ENCODE data around the gene ACOT7. TPM values are rescaled to one million over a fixed set of nuclear protein-coding genes. Genes with fewer than 3 reads are reported as not detected.

Gene ACOT7
- total and polyA plus RNA-seq, 2 experiments from 2014 or later, result 167 to 169 TPM

GRCh38 chr1:6367381-6368012, 26.1 kb downstream of the ACOT7 start:
- H3K4me3 Mint-ChIP-seq, result no peak overlapping the region
- H3K36me3 Mint-ChIP-seq (ENCODE audit: low read depth), result peaks cover 40% of the 10 kb centered on the region
- H3K27ac ChIP-seq (ENCODE audit: low read depth), result no peak overlapping the region
- no peak overlapping the region for H3K4me2 ChIP-seq
- no peaks in the 10 kb centered on the region for H3F3A ChIP-seq (replicated peaks; ENCODE audit: low read depth)
- peaks cover 6% of the 10 kb centered on the region; the same call in 1 of the 3 replicates for H3K4me1 Mint-ChIP-seq
- H3K4me3 ChIP-seq, result no peak overlapping the region
- H4K20me1 ChIP-seq (replicated peaks; ENCODE audit: insufficient read depth), result peaks cover 34% of the 10 kb centered on the region
- H3K9me3 Mint-ChIP-seq, result peaks cover 22% of the 10 kb centered on the region
- H3K27me3 ChIP-seq (ENCODE audit: insufficient read depth), result no peaks in the 10 kb centered on the region
- no peak for TF ChIP-seq EZH2phosphoT487 (IDR thresholded peaks at IDR 0.05; ENCODE audit: unreplicated experiment)
- no peak for TF ChIP-seq ZNF331 (CRISPR knock-in tag; IDR thresholded peaks at IDR 0.05; ENCODE audit: low read depth)
- no peak for TF ChIP-seq CTCF (conservative IDR thresholded peaks at IDR 0.05; ENCODE audit: low read depth in 2 of 2)
- TF ChIP-seq ZNF462 (CRISPR knock-in tag; IDR thresholded peaks at IDR 0.05), result no peak
- TF ChIP-seq EZH2 (IDR thresholded peaks at IDR 0.05; ENCODE audit: low read depth, unreplicated experiment), result no peak
- no peak for TF ChIP-seq NANOG (IDR thresholded peaks at IDR 0.05; ENCODE audit: borderline replicate concordance)
- no peak for TF ChIP-seq POLR2AphosphoS5 (IDR thresholded peaks at IDR 0.05; ENCODE audit: low read depth)
- TF ChIP-seq ETS1 (IDR thresholded peaks at IDR 0.05), result no peak
- no peak for TF ChIP-seq JUNB (IDR thresholded peaks at IDR 0.05; ENCODE audit: unreplicated experiment)
- TF ChIP-seq REST (IDR thresholded peaks at IDR 0.05; ENCODE audit: unreplicated experiment), result no peak
- no peak for TF ChIP-seq STAT1 (IDR thresholded peaks at IDR 0.05; ENCODE audit: unreplicated experiment)
- no peak for TF ChIP-seq ZNF114 (CRISPR knock-in tag; IDR thresholded peaks at IDR 0.05)
- TF ChIP-seq CREB1 (CRISPR knock-in tag; IDR thresholded peaks at IDR 0.05; ENCODE audit: low read depth), result no peak
- ATAC-seq (no peak), DNase-seq (ENCODE audit: low spot score) (no peak)
- peaks cover 57% of the 10 kb centered on the region for H3K79me2 ChIP-seq (replicated peaks; ENCODE audit: insufficient read depth)
- H3K4me1 ChIP-seq (ENCODE audit: insufficient read depth), result no peaks in the 10 kb centered on the region; the same call in 1 of the 2 replicates
- H3K27ac Mint-ChIP-seq, result no peak overlapping the region
- H3K36me3 ChIP-seq (ENCODE audit: insufficient read depth), result no peaks in the 10 kb centered on the region
- no peaks in the 10 kb centered on the region for H3K9me2 ChIP-seq (ENCODE audit: insufficient read depth)
- no peak overlapping the region for H2AFZ ChIP-seq
- peaks cover 13% of the 10 kb centered on the region for H3K27me3 Mint-ChIP-seq (ENCODE audit: insufficient read depth, low read depth, poor library complexity)

All from GM23338 (cell line).